HG03097 (cell line): ENCODE measurements around the gene CPVL.

ENCODE experiments used
- ATAC-seq: cut with Tn5 transposase; IDR thresholded peaks from one replicate; pipeline ENCODE4 v1.9.1; 2021; ENCODE audit not compliant: unreplicated experiment, low FRiP score

CPVL gene

GRCh38 chr7:29146057-29146706, at the start of gene CPVL:
TSS of gene CPVL (minus strand) at chr7:29146537. CDS start at chr7:29121061, 25,476 bp downstream.
- ATAC-seq, result no peak

GRCh38 chr7:29194594-29195427, 48.5 kb upstream of the CPVL start, which contains the start of gene CHN2:
TSS of gene CHN2 (plus strand) at chr7:29194775.
- ATAC-seq, result no peak

- no peak for ATAC-seq
Observed at GRCh38 chr7:29194206-29194593, 47.9 kb upstream of the CPVL start.

GRCh38 chr7:29193316-29194205, 47.2 kb upstream of the CPVL start:
- no peak for ATAC-seq

- no peak for ATAC-seq
Observed at GRCh38 chr7:29192811-29193210, 46.5 kb upstream of the CPVL start.

- no peak for ATAC-seq
Observed at GRCh38 chr7:29192323-29192722, 46.0 kb upstream of the CPVL start.

GRCh38 chr7:29190349-29191045, 44.2 kb upstream of the CPVL start:
- no peak for ATAC-seq

GRCh38 chr7:29189743-29190201, 43.4 kb upstream of the CPVL start:
- no peak for ATAC-seq

- ATAC-seq, result no peak
Observed at GRCh38 chr7:29185613-29186012, 39.3 kb upstream of the CPVL start.

GRCh38 chr7:29184599-29184998, 38.3 kb upstream of the CPVL start:
- ATAC-seq, result no peak

GRCh38 chr7:29179115-29179514, 32.8 kb upstream of the CPVL start:
- no peak for ATAC-seq

- ATAC-seq, result no peak
Observed at GRCh38 chr7:29177963-29178600, 31.7 kb upstream of the CPVL start.

GRCh38 chr7:29173458-29173857, 27.1 kb upstream of the CPVL start:
- no peak for ATAC-seq

- no peak for ATAC-seq
Observed at GRCh38 chr7:29170781-29171180, 24.4 kb upstream of the CPVL start.

- ATAC-seq, result no peak
Observed at GRCh38 chr7:29167721-29168120, 21.4 kb upstream of the CPVL start.

- ATAC-seq, result no peak
Observed at GRCh38 chr7:29163854-29164253, 17.5 kb upstream of the CPVL start.

- no peak for ATAC-seq
Observed at GRCh38 chr7:29162577-29162976, 16.2 kb upstream of the CPVL start.

GRCh38 chr7:29161231-29161630, 14.9 kb upstream of the CPVL start:
- ATAC-seq, result no peak

- no peak for ATAC-seq
Observed at GRCh38 chr7:29160080-29160479, 13.7 kb upstream of the CPVL start.
